Epidermal melanocyte (primary cell): ENCODE results near the gene CCND3.

Source experiments
- DNase-seq: peaks from one replicate; pipeline ENCODE4 v3.0.0; 2011; ENCODE audit warnings: low spot score; ENCODE audit not compliant: insufficient read length

The CCND3 gene

DNA sequence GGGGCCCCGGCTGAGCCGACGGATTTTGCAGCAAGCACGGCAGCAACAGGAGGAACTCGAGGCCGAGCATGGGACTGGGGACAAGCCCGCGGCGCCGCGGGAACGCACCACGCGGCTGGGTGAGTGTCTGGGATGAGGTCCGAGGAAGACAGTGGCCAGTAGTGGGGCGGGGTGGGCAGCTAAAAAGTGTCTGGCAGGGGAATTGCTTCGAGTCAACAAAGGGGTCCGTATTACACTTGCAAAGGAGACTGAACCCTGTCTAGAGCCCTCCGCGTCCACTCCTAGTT is 20.0 kb downstream of the CCND3 start:
- DNase-seq, result no peak

DNA sequence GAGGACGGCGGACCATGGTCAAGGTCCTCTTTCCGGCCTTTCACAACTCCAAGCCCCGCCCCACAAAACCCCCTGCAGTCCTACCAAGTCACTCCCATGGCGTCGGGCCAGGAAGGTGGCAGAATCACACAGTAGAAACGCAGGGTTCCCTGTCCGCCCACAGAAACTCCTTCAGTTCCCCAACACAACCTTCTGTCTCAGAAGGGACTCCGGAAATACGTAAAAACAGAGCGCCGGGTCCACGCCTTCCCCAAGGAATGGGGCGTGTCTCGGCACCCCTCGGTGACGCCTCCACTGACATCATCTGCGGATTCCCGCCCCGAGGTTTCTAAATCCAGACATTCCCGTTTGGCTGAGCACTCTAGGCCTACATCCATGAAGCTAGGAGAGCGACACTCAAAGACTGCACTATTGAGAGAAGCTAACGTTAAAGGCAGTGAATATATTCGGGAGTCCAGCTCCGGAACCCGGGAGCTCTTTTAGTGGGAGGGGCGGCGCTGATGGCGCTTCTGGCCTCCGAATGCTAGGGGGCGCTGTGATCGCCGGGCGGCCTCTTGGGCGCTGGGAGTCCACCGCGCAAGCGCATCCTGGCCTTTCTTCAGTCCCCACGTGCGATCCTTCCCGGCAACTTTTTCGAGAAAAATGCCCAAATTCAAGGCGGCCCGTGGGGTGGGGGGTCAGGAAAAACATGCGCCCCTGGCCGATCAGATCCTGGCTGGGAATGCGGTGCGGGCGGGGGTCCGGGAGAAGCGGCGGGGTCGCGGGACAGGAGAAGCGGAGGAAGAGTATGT is 20.5 kb downstream of the CCND3 start, which contains the start of the genes BYSL and MED20:
Gene BYSL (plus strand): TSS at position 579 of the 791 bp plus-strand sequence. CDS start 64 bp downstream, at position 643.
Gene MED20 (minus strand): TSS at position 219 of the 791 bp plus-strand sequence. CDS start 121 bp downstream, at position 98.
- DNase-seq, result peak; percentile 96

DNA sequence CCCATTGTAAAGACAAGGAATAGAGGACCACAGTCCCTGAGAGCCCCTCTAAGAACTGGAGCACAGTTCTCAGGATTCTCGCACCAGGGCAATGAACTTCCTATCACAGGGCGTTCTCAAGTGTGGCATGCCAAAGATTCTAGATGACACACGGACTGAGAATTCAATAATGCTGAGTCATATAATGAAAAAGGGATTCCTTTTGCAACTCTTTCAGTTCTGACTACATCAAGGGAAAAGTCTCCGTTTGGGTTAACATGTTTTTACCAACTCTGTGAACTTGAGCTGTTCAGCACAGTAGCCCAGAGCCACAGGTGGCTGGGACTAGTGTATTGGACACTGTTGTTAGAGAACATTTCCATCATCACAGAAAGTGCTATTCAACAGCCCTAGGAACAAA is 24.1 kb downstream of the CCND3 start:
- DNase-seq, result peak; percentile 51

DNA sequence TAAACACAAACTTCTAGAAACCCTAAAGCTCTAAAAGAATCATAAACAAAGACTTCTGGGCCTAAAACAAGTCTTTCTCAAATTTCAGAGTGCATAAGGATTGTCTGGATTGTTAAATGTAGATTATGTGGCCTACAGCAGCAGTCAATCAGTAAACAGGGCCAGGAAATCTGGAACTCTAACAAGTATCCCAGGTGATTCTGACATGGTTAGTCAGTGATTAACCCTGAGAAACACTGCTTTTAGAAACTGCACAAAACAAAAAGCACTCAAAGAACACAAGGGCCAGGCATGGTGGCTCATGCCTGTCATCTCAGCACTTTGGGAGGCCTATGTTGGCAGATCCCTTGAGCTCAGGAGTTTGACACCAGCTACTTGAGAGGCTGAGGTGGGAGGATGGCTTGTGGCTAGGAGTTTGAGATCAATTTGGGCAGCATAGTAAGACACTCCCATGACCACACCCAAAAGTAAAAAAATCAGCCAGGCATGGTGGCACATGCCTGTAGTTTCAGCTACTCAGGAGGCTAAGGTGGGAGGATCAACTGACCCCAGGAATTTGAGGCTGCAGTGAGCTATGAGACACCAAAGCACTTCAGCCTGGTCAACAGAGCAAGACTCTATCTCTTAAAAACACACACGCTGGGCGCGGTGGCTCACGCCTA is 26.6 kb downstream of the CCND3 start:
- DNase-seq, result no peak

DNA sequence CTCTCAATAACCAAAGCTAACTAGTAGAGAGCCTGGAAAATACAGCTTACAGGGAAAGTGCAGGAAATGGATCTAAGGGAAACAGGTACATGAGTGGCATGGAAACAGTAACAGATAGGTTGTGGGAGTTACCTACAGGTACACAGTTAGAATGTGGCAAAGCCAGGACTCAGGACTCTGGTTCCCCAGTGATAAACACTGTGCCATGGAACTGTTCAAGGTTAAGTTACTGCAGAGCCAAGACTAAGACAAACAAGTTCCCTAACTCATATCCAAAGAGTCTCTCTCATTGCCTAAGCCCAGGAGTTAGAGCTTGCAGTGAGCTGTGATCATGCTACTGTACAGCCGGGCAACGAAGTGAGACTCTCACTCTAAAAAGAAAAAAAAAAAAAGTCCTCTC is 27.3 kb downstream of the CCND3 start:
- DNase-seq, result no peak

DNA sequence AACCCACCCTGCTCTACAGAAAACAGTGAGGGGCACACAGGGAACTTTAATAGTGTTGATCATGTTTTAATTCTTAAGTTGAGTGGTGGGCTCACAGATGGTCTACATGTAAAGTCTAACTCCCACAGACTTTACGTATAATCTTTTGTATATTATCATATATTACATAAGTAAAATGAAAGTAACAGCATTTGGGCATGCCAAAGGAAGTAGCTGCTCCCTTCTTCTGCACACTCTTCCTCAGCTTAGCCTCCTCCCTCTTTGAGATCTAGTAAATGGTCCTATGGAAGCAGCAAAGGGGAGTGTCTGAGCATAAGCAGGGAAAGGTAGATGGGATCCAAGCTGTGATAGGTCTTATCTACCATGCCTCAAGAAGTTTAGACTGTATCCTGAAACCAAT is 31.9 kb downstream of the CCND3 start:
- no peak for DNase-seq

DNA sequence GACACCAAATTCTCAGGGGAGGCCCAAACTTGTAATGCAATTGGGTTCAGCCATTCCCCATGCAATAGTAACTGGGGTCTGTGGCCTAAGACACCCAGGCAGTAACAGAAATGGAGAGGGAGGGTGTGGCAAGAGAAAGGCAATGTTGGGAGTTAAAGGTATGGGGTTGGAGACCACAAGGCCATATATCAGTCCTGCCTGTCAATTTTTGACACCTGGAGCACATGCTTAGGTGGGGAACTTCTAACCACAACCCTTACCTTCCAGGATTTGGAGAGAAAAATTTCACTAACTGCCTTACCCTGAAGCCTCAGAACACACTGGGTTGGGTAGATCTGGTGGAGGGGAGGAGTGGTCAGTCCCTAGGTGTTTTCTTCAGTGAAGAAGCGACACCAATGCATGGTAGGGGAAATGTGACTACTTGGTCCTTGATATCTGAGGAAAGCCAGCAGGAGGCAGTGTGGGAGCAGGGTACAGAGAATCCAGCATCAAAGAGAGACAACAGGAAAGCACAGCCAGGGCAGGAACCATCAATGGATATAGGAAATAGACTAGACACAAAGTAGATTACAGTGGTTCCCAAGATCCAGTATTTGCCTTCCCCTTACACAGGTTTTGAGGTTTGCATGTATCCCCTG is 39.6 kb downstream of the CCND3 start:
- DNase-seq, result no peak

DNA sequence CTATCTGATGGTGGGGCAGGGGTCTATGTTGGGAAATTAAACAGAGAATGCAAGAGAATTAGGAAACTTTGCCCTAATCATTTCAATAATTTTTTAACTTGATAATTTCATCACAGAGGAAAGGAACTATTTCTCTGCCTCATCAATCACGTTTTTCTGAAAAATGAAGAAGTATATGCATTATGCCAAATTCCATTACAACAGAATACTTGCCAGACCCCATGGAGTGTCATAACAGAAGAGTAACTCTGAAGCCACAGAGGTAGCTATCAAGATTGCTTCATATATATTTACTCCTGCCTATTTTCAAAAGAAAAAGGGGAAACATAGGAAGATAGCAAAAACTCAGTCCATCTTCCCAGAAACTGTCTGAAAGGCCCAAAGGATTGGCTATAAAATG is 40.7 kb downstream of the CCND3 start:
- DNase-seq, result no peak

DNA sequence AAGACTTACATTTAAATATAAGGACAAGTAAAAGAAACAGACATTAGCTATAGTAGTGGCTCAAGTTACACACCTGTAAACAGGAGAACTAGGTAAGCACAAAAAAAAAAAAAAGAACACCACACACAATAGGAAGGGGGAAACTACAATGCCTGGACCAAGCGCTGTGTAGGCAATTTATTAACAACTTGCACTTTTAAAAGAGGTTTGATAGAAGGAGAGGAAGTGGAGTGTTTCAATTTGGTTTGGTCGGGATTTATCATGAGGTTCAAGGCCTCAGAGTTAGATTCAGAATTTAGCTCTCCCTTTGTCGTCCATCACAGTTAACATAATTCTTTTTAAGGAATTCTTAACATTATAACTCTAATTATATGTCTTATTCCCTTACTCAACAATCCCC is 45.3 kb downstream of the CCND3 start:
- DNase-seq, result no peak

DNA sequence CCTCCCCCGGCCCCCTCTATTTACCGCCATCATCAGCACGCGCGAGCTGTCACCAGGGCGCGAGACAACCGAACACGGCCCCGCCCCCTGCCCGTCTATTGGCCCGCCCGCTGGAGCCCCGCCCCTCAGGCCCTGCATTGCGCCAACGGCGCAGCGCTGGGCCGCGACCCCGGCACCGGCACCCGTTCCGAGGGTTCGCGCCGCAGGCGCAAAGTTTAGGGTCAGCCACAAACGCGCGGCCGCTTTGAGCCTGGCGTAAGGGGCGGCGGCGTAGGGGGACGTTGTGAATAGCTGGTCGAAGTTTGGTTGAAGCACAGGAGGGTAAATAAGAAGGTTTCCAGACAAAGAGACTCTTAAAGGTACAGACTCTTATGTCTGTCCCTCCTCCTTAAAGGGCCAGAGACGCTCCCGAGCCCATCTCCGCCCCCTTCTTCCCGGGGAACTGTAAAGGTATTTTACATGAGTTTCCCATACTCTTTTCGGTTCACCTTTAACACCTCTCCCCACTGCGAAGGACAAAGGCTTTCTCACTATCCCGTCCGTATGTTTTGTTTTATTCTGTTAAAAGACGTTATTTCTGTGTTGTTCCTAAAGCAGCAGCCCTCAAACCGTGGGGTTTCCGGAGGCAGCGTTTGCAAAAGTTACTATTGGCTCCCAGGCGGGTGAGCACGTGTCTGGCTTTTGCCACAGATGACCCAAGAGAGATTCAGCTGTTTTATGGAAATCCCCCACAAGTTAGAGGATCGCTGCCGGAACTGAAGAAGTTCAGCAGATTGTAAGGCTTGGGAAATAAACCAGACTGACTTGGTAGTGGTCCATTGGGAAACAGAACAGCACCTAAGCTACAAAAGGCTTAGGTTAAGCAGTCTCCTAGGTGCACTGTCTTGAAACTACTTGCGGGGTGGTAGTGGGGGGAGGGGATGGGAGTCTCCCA is 46.0 kb downstream of the CCND3 start, which contains the start of gene USP49:
Gene USP49 (minus strand): TSS at position 76 of the 934 bp plus-strand sequence. CDS start 88,392 bp downstream, outside the sequence.
- peak; percentile 79 for DNase-seq

DNA sequence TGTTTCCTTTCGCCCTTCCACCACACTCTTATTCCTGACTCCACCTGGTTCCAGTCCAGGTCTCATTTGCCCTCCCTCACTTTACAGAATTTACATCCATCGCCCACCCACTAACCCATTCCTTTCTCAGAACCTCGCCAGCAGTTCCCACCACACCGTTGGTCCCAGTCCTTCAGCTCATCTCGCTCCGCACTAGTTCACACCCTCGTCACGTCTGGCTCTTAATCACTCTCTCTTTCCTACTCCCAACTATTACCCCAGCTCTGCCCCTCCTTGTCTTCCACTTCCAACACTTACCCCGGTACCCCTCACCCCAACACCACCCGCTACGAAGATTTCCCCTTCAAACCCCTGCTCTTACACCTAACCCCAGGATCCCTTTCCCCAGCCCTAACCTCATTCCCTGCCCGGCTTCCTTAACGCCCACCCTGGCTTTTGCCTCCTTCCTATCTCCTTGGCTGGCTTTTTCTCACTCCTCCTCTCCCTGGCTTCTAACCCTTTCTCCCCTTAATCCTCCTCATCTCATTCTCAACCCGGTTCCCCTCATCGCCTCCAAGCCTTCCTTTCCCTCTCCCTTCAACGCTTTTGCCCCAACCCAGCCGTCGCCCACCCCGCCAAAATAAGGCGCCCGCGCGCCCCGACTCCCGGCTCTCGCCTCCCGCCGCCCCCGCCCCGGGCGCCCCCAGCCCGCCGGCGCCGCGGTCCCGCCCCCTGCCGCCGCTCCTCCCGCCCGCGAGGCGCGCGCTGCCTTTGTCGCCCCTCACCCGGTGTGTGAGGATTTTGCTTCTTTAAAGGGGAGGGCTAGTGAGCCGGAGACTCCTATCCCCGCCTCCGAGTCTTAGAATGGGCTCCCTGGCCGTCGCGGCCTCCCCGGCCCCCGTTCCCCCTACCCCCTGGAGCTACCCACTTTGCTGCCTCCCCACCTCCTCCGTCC is 47.0 kb downstream of the CCND3 start:
- DNase-seq, result no peak

DNA sequence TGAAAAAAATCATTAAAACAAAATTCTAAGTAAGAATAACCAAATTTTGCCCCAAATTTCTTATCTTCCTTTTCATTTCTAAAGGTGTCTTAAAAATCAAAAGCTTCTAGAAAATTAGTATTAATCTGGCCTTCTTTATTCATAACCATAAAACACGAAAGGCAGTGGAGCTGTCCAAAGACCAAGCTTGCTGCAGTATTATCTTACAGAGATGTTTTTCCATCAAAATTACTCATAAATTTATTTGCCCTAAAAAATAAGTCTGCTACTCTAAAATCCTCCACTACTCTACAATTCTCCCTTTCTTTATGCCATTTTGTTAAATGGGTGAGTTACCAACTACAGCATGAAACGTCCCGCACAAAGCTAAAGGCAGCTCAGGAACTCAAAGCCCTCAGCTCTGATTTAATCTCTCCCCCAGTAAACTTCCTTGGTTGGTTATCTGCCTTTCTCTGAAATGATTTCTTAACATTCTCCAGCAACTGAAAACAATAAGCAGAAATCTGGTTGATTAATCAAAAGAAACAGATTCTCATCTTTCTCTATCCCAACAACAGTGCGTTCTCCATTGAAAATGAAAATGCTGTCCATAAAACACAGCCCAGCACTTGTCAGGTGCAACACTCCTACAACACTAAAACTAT is 48.6 kb downstream of the CCND3 start:
- DNase-seq, result no peak

DNA sequence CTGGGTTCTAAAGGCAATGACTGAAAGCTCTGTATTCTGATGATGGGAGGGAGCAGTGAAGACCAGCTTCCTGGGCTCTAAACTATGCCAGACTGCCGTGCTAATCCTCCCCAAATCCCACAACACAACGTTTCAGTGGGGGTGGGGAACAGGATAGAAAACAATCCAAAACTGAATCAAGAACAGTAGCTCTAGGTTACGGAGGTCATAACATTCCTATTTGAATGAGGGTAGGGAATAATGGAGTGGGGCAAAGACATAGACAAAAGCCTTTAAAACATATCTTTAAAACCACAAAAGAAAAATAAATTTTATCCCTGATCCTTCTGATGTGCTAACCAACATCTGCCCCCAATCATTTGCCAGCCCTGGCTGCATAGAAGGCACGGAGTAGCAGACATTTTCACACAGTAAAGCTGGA is 54.3 kb downstream of the CCND3 start:
- DNase-seq, result no peak

DNA sequence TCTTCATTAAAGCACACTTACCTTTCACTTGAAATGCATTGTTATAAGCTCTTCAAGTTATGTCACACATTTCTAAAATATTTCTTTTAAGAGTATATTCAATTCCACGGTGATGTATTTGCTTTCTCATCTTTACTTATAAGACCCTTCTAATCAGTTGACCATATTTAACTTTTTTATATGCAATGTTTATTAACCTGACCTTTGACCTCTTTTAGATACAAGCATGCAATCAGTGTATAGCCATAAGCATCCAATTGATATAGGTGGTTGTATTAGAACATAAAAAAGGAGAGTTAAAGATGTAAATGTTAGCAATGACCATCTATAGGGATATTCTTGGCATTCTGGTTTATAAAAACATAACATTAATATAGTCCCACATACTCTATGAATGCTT is 55.7 kb downstream of the CCND3 start:
- no peak for DNase-seq

DNA sequence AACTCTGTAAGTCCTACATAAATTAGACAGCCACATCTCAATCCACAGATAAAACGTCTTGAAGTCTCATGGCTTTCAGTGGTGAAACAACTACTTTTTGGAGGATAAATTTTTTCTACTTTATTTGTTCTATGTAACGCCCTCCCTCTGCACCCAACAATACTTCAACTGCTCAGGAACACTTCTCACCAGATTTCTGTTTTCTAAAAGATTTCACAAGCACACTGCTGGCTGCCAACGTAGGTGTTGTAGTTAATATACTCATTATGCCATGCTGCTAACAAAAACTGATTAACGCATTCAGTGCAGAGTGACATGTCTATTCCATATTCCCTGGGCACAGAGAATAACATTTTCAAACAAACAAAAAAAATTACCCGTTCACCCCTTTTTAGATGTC is 56.7 kb downstream of the CCND3 start:
- DNase-seq, result no peak
